Ovary (tissue), 9 donors: ENCODE measurements around the gene NCEH1. TPM values are rescaled to one million over a fixed set of nuclear protein-coding genes. Genes with fewer than 3 reads are reported as not detected.

Source experiments
- DNase-seq, 5 donors: peaks; one replicate each; pipeline ENCODE4 v3.0.0-alpha.2; 2019 to 2020
- H3K27ac ChIP-seq, 2 donors: fragments of 200-600 bp; one replicate each; pipeline versions ENCODE4 v1.5.1 to v1.8.0; 2019 to 2022
- H3K27me3 ChIP-seq: fragments of 200-600 bp; one replicate; pipeline ENCODE4 v1.8.0; 2022
- H3K36me3 ChIP-seq: fragments of 200-600 bp; sonication (generic); one replicate; pipeline ENCODE4 v1.5.1; 2019
- H3K4me1 ChIP-seq: one replicate; pipeline ENCODE4 v1.8.1; 2013; ENCODE audit warnings: mild to moderate bottlenecking, moderate library complexity; ENCODE audit not compliant: insufficient read depth
- H3K4me3 ChIP-seq: fragments of 200-600 bp; sonication (generic); one replicate; pipeline ENCODE4 v1.5.1; 2017
- H3K9me3 ChIP-seq, 2 donors: fragments of 200-600 bp in 1 of 2; sonication (generic) in 1 of 2; one replicate each; pipeline versions ENCODE4 v1.5.1 to v1.8.1; 2013 to 2019; ENCODE audit warnings: mild to moderate bottlenecking in 1 of 2, moderate library complexity in 1 of 2
- EP300 ChIP-seq: sonication (generic); formaldehyde crosslinking; IDR thresholded peaks from one replicate; pipeline ENCODE4 v1.6.1; 2017; ENCODE audit warnings: antibody characterized with exemption
- POLR2A ChIP-seq: fragments of 450-650 bp; IDR thresholded peaks from one replicate; pipeline ENCODE4 v1.6.1; 2017; ENCODE audit warnings: antibody characterized with exemption, mild to moderate bottlenecking, moderate library complexity
- WGBS, 3 donors: extraction: QIAGEN DNeasy Blood & Tissue Kit in 1 of 3; methylation state at CpG; one replicate each; pipeline versions ENCODE4 v1.1.5 to v1.1.7; 2013 to 2017; 5-methylcytosine and 5-hydroxymethylcytosine counted together
- intact Hi-C, 4 donors: fragments of 100-400 bp; cut with DNase I; formaldehyde crosslinking; loops; one replicate each; pipeline versions ENCODE4 v1.11.0 to v1.15.1; 2022 to 2023
- polyA plus RNA-seq, 2 donors: library from polyadenylated mRNA; stranded (reverse); fragments of 200-250 nt in 1 of 2; fragments of 350-450 nt in 1 of 2; fragmentation: Illumina TruSeq in 1 of 2; extraction: RNeasy Lipid Tissue Mini Kit (QIAGEN cat#74804) in 1 of 2; gene quantifications; one replicate each; pipeline ENCODE4 v1.2.3, GENCODE V29; 2013 to 2014
- total RNA-seq, 7 donors: library from RNA; depleted of rRNA in 2 of 7; stranded (reverse); fragments of >200 nt in 2 of 7; fragmentation: NEBNext Ultra II Directional in 3 of 7; extraction: Animal tissue kit (Norgen Biotek cat#: 25700) in 3 of 7; gene quantifications; one replicate each; pipeline versions ENCODE4 v1.1.0 to v1.2.4, GENCODE V29; 2016 to 2023
- TF ChIP-seq, protein P1 (sequence below), 3 donors: fragments of 450-650 bp in 2 of 3; fragments of 200-600 bp in 1 of 3; IDR thresholded peaks; one replicate each; pipeline versions ENCODE4 v1.5.1 to v1.8.0; 2016 to 2022; ENCODE audit warnings: antibody characterized with exemption in 3 of 3, mild to moderate bottlenecking in 1 of 3
- donor health status: DM: no; HTN: no; CAD: no; lungs with moderate emphysema.
- donor health status: DM: no; HTN: no; CAD: no.
- donor health status: Bipolar disorder and iron deficiency.
- donor health status: DM: yes; HTN: yes; CAD: no.
- donor health status: DM: no; HTN: no; CAD: no.
- donor health status: DM: yes; HTN: yes; CAD: no.

NCEH1 gene
- total and polyA plus RNA-seq, 9 donors: 1.4 to 15.8 (median 4.5) TPM

DNA sequence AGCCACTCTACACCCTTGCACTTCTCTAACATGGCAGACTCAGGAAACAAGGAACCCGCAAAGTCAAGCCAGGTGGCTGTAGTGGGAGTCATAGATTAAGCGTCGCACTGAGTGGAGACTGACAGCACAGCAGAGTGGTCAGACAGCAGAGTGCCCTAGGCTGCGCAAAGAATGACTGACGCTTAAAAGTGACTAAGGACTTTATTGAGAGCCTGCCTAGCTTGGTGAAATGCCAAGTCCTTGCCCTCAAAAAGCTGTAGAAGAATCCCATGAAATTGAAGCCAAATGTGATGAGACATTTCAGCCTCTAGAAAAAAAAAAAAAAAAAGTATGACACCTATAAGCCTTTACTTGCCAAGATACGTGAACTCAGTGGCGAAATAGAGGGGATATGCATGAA lies 30.2 kb downstream of the NCEH1 start:
- Histone ChIP-seq H3K27me3 (no peaks in the 10 kb centered on the region), H3K27ac (no peak overlapping the region), H3K9me3 (no peaks in the 10 kb centered on the region), H3K4me3 (no peak overlapping the region), H3K36me3 (no peaks in the 10 kb centered on the region), H3K4me1 (no peaks in the 10 kb centered on the region)
- intact Hi-C loops: no loop called here
- no peak for TF ChIP-seq POLR2A
- WGBS, 3 donors: 96 to 98% (median 98%) methylated on average over 7 of the region's 7 CpGs
- DNase-seq: no peak

DNA sequence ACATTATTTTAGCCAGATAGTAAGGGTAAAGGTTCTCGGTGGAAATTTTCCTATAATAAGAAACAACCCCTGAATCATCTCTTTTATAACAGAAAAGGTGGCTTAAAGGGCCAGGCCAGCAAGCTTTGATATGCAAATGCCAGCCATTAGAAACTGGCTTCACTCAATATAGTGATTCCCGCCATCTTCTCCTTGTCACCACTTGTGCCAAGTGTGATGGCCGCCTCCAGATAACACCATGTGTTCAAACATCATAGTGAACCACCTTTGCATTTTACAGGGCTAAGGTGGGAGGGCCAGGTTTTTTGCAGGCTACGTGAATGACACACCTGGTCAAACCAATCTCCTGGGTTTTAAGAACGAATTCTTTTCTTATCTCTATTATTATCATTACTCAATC lies 31.3 kb downstream of the NCEH1 start:
- Histone ChIP-seq H3K4me3 (no peak overlapping the region), H3K4me1 (no peaks in the 10 kb centered on the region), H3K27me3 (no peaks in the 10 kb centered on the region), H3K9me3 (no peaks in the 10 kb centered on the region), H3K36me3 (no peaks in the 10 kb centered on the region), H3K27ac (no peak overlapping the region)
- no peak for DNase-seq
- 96% methylated on average over 5 of the region's 5 CpGs for WGBS, 3 donors
- intact Hi-C loops: no loop called here
- TF ChIP-seq EP300 (no peak), POLR2A (no peak)
- TF ChIP-seq, protein P1, sequence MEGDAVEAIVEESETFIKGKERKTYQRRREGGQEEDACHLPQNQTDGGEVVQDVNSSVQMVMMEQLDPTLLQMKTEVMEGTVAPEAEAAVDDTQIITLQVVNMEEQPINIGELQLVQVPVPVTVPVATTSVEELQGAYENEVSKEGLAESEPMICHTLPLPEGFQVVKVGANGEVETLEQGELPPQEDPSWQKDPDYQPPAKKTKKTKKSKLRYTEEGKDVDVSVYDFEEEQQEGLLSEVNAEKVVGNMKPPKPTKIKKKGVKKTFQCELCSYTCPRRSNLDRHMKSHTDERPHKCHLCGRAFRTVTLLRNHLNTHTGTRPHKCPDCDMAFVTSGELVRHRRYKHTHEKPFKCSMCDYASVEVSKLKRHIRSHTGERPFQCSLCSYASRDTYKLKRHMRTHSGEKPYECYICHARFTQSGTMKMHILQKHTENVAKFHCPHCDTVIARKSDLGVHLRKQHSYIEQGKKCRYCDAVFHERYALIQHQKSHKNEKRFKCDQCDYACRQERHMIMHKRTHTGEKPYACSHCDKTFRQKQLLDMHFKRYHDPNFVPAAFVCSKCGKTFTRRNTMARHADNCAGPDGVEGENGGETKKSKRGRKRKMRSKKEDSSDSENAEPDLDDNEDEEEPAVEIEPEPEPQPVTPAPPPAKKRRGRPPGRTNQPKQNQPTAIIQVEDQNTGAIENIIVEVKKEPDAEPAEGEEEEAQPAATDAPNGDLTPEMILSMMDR (IDR thresholded peaks at IDR 0.05): no peak

DNA sequence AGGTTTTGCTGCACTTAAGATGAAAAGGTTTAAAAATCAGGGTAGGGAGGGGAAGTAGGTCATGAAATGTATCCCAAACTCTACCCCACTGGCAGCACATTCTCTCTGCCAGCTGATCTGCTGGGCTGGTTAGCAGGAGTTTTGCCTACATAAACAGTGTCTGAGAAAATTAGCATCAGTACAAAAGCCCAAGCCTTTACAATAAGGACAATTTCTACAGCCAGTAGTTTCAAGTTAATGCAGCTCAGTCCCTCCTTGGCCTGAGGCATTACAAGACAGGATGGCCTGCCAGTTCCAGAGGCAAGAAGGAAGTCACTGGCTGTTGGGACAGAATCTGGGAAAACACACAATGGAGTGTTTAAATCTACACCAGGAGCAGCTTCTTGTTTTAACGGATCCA lies 32.8 kb downstream of the NCEH1 start:
- no peak for DNase-seq
- Histone ChIP-seq H3K36me3 (no peaks in the 10 kb centered on the region), H3K27me3 (no peaks in the 10 kb centered on the region), H3K27ac (no peak overlapping the region), H3K4me3 (no peak overlapping the region), H3K9me3 (no peaks in the 10 kb centered on the region), H3K4me1 (no peaks in the 10 kb centered on the region)
- TF ChIP-seq EP300: no peak
- TF ChIP-seq, protein P1 (IDR thresholded peaks at IDR 0.05): no peak
- TF ChIP-seq POLR2A: no peak
- 19 to 46% (median 34%) methylated on average over 1 of the region's 1 CpG for WGBS, 3 donors
- intact Hi-C loops: no loop called here

DNA sequence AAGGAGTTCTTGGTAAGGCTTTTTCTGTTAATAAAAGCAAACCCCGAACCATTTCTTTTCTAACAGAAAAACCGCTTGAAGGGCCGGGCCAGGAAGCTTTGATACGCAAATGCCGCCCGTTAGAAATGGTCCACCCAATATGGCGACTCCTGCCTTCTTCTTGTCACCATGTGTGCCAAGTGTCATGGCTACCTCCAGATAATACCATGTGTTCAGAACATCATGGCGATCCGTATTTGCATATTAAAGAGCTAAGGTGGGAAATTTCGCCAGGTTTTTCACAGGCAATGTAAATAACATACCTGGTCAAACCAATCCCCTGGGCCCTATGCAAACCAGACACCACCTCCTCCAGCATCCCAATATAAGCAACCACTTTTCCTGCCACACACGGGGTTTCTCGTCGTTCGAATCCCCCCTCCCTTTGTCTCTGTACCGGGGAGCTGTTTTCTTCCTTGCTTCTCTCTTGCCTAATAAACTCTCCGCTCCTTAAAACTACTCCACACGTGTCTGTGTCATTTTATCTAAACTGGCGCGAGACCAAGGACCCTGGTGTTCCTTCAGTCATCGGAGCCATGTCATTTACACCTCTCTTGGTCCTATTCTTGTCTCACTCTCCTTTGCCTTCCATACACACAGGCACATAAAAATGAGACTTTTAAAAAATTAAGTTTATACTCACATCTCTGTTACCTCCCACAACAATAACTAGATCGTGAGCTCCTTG lies 34.5 kb downstream of the NCEH1 start:
- H3K36me3 ChIP-seq: no peaks in the 10 kb centered on the region
- H3K4me1 ChIP-seq: no peaks in the 10 kb centered on the region
- no peaks in the 10 kb centered on the region for H3K27me3 ChIP-seq
- WGBS, 3 donors: 60 to 67% (median 65%) methylated on average over 21 of the region's 21 CpGs
- TF ChIP-seq POLR2A: no peak
- TF ChIP-seq EP300: no peak
- TF ChIP-seq, protein P1 (IDR thresholded peaks at IDR 0.05): no peak
- DNase-seq: no peak
- no peak overlapping the region for H3K4me3 ChIP-seq
- no peaks in the 10 kb centered on the region for H3K9me3 ChIP-seq
- H3K27ac ChIP-seq: no peak overlapping the region
- intact Hi-C loops: no loop called here

DNA sequence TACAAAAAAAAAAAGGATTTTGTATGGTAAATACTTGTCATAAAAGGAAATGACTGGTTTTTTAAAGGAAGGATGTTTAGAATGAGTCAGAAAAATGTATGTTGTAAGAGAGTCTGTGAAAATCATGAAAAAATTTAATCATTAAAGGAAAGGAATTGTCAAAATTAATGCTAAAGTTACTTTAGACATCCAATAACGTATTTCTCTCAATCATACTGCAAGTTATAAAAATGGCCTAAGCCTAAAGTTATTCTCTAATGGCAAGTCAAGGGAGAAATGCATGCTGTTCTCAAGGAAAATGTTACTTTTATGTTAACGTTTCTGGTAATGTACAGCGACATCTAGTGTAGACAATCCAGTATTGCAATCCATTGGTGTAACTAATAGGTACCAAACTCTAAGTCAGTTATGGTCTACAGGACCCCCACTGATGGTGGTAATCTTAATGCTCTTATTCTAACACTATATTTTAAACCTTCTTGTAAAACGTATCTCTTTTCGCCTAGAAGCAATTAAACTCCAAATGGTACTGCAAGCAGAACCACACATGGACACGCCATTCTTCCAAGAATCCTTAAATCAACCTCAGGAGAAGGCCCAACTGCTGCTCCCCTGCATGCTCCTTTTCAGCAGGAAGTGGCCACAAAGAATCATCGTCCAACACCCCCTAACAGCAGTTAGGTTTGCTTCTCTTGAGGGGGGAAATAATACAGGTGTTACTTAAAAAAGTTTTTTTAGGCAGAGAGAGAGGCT lies 35.2 kb downstream of the NCEH1 start:
- 58% methylated on average over 7 of the region's 7 CpGs for WGBS, 3 donors
- Histone ChIP-seq H3K4me3 (no peak overlapping the region), H3K27ac (no peak overlapping the region), H3K4me1 (no peaks in the 10 kb centered on the region), H3K27me3 (no peaks in the 10 kb centered on the region), H3K36me3 (no peaks in the 10 kb centered on the region), H3K9me3 (no peaks in the 10 kb centered on the region)
- no peak for DNase-seq
- intact Hi-C loops: no loop called here
- TF ChIP-seq, protein P1 (IDR thresholded peaks at IDR 0.05): peak in 2 of 3 donors; percentile 27 to 48
- TF ChIP-seq POLR2A (no peak), EP300 (no peak)
